Karpas-422 (cell line): Measurements from ENCODE around the gene SDK1. TPM values are rescaled to one million over a fixed set of nuclear protein-coding genes. Genes with fewer than 3 reads are reported as not detected.

ENCODE experiments used
- DNase-seq: peaks from one replicate; pipeline ENCODE4 v3.0.0-alpha.2; 2015
- H2AFZ ChIP-seq: fragments of 200-600 bp; sonication (generic); 2 replicates; pipeline ENCODE4 v1.6.1; 2014; ENCODE audit warnings: antibody characterized with exemption, low read length, mixed read lengths
- H3K27ac ChIP-seq: fragments of 200-600 bp; sonication (generic); 2 replicates; pipeline ENCODE4 v1.5.1; 2014; ENCODE audit warnings: mild to moderate bottlenecking, low read length, moderate library complexity
- H3K27me3 ChIP-seq: fragments of 200-600 bp; sonication (generic); 2 replicates; pipeline ENCODE4 v1.6.1; 2014; ENCODE audit warnings: low read length, mixed read lengths
- H3K36me3 ChIP-seq: fragments of 200-600 bp; sonication (generic); 2 replicates; pipeline ENCODE4 v1.6.1; 2014; ENCODE audit warnings: low read length, mixed read lengths; ENCODE audit not compliant: insufficient read depth
- H3K4me1 ChIP-seq: fragments of 200-600 bp; sonication (generic); 2 replicates; pipeline ENCODE4 v1.6.1; 2014; ENCODE audit warnings: mild to moderate bottlenecking, low read length, mixed read lengths
- H3K4me2 ChIP-seq: fragments of 200-600 bp; sonication (generic); 2 replicates; pipeline ENCODE4 v1.6.1; 2014; ENCODE audit warnings: low read length, low read depth, mild to moderate bottlenecking; ENCODE audit not compliant: poor library complexity, severe bottlenecking
- H3K4me3 ChIP-seq: fragments of 200-600 bp; sonication (generic); 2 replicates; pipeline ENCODE4 v1.5.1; 2014; ENCODE audit warnings: mild to moderate bottlenecking, antibody characterized with exemption, low read length, mixed read lengths
- H3K79me2 ChIP-seq: fragments of 200-600 bp; sonication (generic); 2 replicates; pipeline ENCODE4 v1.6.1; 2014; ENCODE audit warnings: mild to moderate bottlenecking, low read length, mixed read lengths
- H3K9ac ChIP-seq: fragments of 200-600 bp; sonication (generic); 2 replicates; pipeline ENCODE4 v1.6.0; 2014; ENCODE audit warnings: low read length
- H3K9me2 ChIP-seq: fragments of 200-600 bp; sonication (generic), shearing (Covaris generic); replicated peaks from 2 replicates; pipeline ENCODE4 v1.6.0; 2014; ENCODE audit warnings: mild to moderate bottlenecking, low read length, moderate library complexity; ENCODE audit not compliant: insufficient read depth
- H3K9me3 ChIP-seq: fragments of 300-700, 200-600 bp; sonication (generic); 2 replicates; pipeline ENCODE4 v1.6.1; 2014; ENCODE audit warnings: low read length, mixed read lengths
- H4K20me1 ChIP-seq: fragments of 200-600 bp; sonication (generic); 2 replicates; pipeline ENCODE4 v1.6.1; 2014; ENCODE audit warnings: mild to moderate bottlenecking, antibody characterized with exemption, low read length, low read depth; ENCODE audit not compliant: insufficient read depth
- total RNA-seq: library from RNA; depleted of rRNA; stranded (reverse); fragments of >200 nt; shearing (Covaris generic); gene quantifications from 2 replicates; pipeline ENCODE4 v1.2.3, GENCODE V29; 2014; ENCODE audit warnings: low replicate concordance

Gene SDK1
- total RNA-seq, 1 experiment from 2014 or later = not detected

DNA sequence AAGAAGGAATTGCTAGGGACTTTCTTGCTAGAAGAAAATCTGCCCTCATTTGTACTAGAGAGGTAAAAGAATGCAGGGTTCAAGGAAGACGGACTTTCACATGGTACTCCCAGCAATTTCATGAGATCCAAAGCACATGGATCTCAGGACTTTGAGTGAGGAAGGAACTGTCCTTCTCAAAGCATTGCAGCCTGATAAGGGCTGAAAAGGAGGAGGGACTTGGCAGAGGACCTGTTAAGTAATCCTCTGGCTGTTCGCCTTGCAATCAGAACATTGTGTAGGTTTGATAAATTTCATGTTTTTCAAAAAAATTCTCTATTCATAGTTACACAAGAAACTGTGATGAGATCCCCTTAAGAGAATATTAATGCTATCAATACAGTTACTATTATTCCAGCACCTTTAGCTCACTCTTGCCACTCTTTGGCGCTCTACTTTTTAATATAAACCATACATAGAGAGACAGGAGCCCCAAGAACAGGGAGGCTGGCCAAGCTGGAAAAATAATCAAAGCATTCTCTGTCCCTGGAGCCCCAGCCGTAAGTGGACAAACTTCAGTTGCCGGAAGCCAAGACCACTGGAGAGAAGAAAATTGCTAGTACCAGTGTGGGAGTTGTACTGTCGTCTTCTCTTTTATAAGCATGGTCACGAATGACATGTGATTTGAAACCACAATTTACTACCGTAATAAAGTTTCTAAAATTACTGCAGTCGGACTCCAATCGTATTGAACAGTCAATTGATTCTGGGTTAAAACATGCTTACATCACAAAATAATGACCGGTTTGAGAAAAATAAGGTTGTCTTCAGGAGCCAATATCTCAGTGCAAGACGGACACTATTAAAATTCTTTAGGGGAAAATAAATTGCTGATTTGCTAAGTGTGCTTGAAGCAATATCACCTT, 424.4 kb downstream of the SDK1 start:
- no peak overlapping the region for H3K4me2 ChIP-seq
- no peaks in the 10 kb centered on the region for H3K4me1 ChIP-seq
- no peaks in the 10 kb centered on the region; the same call in 1 of the 2 replicates for H3K9me2 ChIP-seq
- no peaks in the 10 kb centered on the region for H3K27me3 ChIP-seq
- H3K9me3 ChIP-seq = no peaks in the 10 kb centered on the region
- no peaks in the 10 kb centered on the region for H3K36me3 ChIP-seq
- no peaks in the 10 kb centered on the region for H4K20me1 ChIP-seq
- H3K27ac ChIP-seq = no peak overlapping the region
- H2AFZ ChIP-seq = no peak overlapping the region
- no peak for DNase-seq
- no peaks in the 10 kb centered on the region for H3K79me2 ChIP-seq
- no peak overlapping the region for H3K4me3 ChIP-seq
- no peak overlapping the region for H3K9ac ChIP-seq

DNA sequence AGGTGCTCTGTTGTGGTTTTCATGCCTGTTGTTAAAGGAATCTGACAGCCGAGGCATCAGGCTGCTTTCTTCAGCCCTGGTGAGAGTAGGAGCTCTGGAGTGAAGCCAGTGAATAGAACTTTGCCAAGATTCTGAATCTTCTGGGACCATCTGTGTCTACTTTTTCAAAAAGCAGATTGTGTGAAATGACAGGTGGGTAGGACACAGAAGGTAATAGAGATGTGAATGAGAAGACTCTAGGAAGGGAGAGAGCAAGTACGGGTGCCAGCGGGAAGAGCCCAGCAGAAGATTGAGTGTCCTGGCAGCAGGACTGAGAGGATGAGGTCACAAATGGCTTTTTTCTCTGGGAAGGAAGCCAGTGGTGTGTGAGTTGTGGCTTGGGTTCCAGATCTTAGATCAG, 429.2 kb downstream of the SDK1 start:
- Histone ChIP-seq H3K4me1 (no peaks in the 10 kb centered on the region), H3K9ac (no peak overlapping the region), H4K20me1 (no peaks in the 10 kb centered on the region), H3K36me3 (no peaks in the 10 kb centered on the region), H3K27me3 (no peaks in the 10 kb centered on the region), H3K79me2 (no peaks in the 10 kb centered on the region), H3K4me3 (no peak overlapping the region), H3K9me3 (0 out of 2 replicates have a peak, but pooled peaks cover 6% of the 10 kb centered on the region), H3K9me2 (no peaks in the 10 kb centered on the region), H2AFZ (no peak overlapping the region), H3K27ac (no peak overlapping the region), H3K4me2 (no peak overlapping the region)
- DNase-seq = no peak

DNA sequence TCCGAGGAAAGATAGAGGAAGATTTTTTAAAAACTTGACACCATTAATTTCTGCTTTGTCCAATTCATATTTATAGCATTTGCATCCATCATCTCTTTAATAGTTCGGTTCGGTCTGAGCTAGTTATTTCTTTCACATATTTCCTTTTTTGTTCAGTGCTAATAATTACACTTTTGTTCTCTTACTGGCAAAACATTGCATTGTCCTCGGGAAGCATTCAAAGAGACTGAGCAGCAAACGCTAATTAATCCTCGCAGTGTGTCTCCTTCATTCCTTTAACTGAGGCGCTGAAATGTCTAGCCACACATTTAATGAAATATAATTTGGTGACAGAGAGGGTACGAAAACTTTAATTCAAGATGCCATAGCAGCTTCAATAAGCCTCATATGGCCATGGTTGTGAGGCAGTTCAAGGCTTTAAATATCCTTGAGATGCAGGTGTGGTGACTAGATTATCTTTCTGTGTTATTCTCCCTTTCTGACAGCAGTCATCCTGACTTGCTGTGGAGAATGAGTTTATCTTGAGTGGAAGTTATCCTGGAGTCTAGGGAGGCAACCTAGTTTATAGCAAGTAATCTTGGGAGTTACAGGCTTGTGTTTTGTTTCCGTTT, 431.4 kb downstream of the SDK1 start:
- Histone ChIP-seq H3K4me2 (no peak overlapping the region), H4K20me1 (no peaks in the 10 kb centered on the region), H3K4me3 (no peak overlapping the region), H3K9me2 (no peaks in the 10 kb centered on the region), H3K4me1 (no peaks in the 10 kb centered on the region), H3K27me3 (no peaks in the 10 kb centered on the region), H3K9ac (no peak overlapping the region), H3K27ac (no peak overlapping the region), H3K9me3 (0 out of 2 replicates have a peak, but pooled peaks cover 6% of the 10 kb centered on the region), H2AFZ (no peak overlapping the region), H3K36me3 (no peaks in the 10 kb centered on the region), H3K79me2 (no peaks in the 10 kb centered on the region)
- no peak for DNase-seq

DNA sequence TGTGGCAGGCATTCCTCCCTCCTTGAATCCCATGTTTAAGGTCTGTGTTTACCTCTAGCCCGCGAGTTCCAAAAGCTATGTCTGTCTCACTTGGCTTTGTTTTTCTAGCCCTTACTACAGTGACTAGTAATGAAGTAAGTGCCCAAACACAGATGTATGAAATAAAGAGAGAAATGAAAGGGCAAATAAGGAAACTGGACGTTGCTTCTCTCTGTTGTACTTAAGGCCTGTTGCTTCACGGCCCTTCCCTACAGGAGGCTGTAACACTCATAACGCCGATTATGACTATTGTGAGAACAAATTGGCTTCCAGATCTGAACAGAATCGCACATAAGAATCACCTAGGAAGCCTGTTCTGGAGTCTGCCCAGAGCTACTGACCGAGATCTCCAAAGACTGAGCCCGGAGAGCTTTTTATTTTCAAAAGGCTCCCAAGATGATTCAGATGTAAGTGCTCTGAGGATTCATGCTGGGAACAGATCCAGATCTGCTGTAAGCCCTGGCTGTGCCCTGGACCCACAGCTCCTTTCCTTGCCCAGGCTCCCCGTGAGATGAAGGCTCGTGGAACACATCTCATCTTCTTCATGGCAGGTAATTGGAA, 432.6 kb downstream of the SDK1 start:
- H3K9ac ChIP-seq = no peak overlapping the region
- no peaks in the 10 kb centered on the region for H3K27me3 ChIP-seq
- H3K4me3 ChIP-seq = no peak overlapping the region

DNA sequence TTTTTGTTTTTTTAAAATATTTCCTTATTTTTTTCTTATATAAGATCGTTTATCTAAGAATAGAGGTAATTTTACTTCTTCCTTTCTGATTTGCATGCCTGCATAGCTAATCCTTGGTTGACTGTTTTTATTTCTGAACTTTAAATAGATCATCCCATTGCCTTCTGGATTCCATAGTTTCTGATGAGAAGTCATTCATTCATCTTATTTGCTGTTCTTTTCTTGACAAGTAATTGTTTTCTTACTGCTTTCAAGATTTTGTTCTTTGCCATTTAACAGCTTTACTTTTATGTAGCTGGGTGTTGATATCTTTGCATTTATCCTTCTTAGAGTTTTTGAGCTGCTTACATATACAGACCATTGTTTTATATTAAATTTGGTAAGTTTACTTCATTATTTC, 437.9 kb downstream of the SDK1 start:
- Histone ChIP-seq H2AFZ (no peak overlapping the region), H3K4me2 (no peak overlapping the region), H3K9ac (no peak overlapping the region), H3K4me1 (no peaks in the 10 kb centered on the region), H3K9me3 (0 out of 2 replicates have a peak, but pooled peaks cover 7% of the 10 kb centered on the region), H3K36me3 (no peaks in the 10 kb centered on the region), H3K27me3 (no peaks in the 10 kb centered on the region), H4K20me1 (no peaks in the 10 kb centered on the region), H3K79me2 (no peaks in the 10 kb centered on the region), H3K4me3 (no peak overlapping the region), H3K27ac (no peak overlapping the region), H3K9me2 (no peaks in the 10 kb centered on the region)
- no peak for DNase-seq

More for the DNA sequence above, 432.6 kb downstream of the SDK1 start:
- no peaks in the 10 kb centered on the region for H3K36me3 ChIP-seq
- no peak for DNase-seq
- no peak overlapping the region for H3K27ac ChIP-seq
- no peak overlapping the region for H3K4me2 ChIP-seq
- H3K79me2 ChIP-seq = no peaks in the 10 kb centered on the region
- H2AFZ ChIP-seq = no peak overlapping the region
- H4K20me1 ChIP-seq = no peaks in the 10 kb centered on the region
- 0 out of 2 replicates have a peak, but pooled peaks cover 8% of the 10 kb centered on the region for H3K9me3 ChIP-seq
- no peaks in the 10 kb centered on the region for H3K9me2 ChIP-seq
- no peaks in the 10 kb centered on the region for H3K4me1 ChIP-seq

DNA sequence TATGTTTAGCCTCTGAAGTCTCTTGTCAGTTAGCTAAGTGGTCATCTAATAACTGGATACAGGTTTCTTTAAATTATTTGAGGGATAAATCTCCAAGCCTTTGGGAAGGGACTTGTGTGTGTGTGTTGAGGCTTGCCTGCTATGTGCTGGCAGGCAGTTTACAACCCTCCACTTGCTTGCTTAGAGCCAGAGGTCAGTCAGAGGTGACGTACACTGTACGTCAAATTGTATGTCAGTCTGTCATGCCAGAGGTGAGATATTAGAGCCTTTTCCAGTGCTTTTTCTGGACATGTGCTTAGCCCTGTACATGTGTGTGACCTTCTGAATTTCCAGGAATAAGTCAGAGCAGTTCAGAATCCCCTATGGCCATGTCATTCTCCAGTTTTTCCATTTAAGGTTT, 438.9 kb downstream of the SDK1 start:
- H2AFZ ChIP-seq = no peak overlapping the region
- no peaks in the 10 kb centered on the region for H3K4me1 ChIP-seq
- no peaks in the 10 kb centered on the region for H3K36me3 ChIP-seq
- H3K27me3 ChIP-seq = no peaks in the 10 kb centered on the region
- H3K4me3 ChIP-seq = no peak overlapping the region
- 0 out of 2 replicates have a peak, but pooled peaks cover 7% of the 10 kb centered on the region for H3K9me3 ChIP-seq
- no peaks in the 10 kb centered on the region for H3K9me2 ChIP-seq
- no peaks in the 10 kb centered on the region for H3K79me2 ChIP-seq
- H4K20me1 ChIP-seq = no peaks in the 10 kb centered on the region
- H3K9ac ChIP-seq = no peak overlapping the region
- no peak overlapping the region for H3K4me2 ChIP-seq
- DNase-seq = no peak
- H3K27ac ChIP-seq = no peak overlapping the region

DNA sequence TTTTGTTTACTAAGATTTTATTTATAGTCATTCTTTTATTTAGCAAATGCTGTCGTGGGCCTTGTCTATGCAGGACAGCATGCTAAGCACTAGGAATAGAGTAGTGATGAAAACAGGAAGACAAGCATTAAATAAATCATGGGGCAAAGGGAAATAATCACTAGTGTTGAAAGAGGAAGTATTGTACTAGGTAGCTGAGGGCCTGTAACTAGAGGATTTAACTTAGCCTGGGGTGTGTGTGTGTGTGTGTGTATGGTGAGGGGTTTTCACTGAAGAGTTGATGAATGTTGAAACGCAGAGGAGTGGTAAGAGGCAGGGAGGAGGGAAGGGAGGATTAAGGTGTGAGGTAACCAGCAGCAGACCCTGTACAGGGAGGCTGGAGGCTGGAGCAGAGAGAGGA, 446.4 kb downstream of the SDK1 start:
- no peaks in the 10 kb centered on the region for H3K79me2 ChIP-seq
- no peak overlapping the region for H3K9ac ChIP-seq
- H3K4me3 ChIP-seq = no peak overlapping the region
- no peaks in the 10 kb centered on the region for H4K20me1 ChIP-seq
- H3K4me1 ChIP-seq = no peaks in the 10 kb centered on the region
- no peaks in the 10 kb centered on the region for H3K27me3 ChIP-seq
- no peaks in the 10 kb centered on the region for H3K9me3 ChIP-seq
- H2AFZ ChIP-seq = no peak overlapping the region
- no peaks in the 10 kb centered on the region for H3K36me3 ChIP-seq
- H3K27ac ChIP-seq = no peak overlapping the region
- no peak for DNase-seq
- H3K4me2 ChIP-seq = no peak overlapping the region
- H3K9me2 ChIP-seq = no peaks in the 10 kb centered on the region

DNA sequence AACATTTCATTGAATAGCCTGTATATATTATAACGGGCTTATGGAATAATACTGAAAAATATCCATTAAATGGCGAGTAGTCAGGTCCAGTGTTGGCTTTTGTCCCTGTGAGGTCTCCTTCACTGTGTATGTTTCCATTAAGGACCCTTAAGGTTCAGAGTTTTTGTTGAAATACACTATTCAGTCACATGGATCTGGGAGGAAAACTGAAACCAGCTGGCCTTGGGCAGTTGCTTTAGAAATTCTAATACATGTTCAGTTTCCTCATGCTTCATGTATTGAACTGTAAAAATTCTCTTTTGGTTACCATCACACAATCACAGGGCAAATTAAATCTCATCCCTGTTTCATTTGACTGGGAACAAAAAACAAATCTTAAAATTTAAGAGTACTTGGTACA, 447.3 kb downstream of the SDK1 start:
- Histone ChIP-seq H3K27ac (no peak overlapping the region), H3K9me3 (no peaks in the 10 kb centered on the region), H3K79me2 (no peaks in the 10 kb centered on the region), H3K9me2 (no peaks in the 10 kb centered on the region), H3K36me3 (no peaks in the 10 kb centered on the region), H3K9ac (no peak overlapping the region), H3K4me2 (no peak overlapping the region), H3K4me3 (no peak overlapping the region), H3K4me1 (no peaks in the 10 kb centered on the region), H3K27me3 (no peaks in the 10 kb centered on the region), H4K20me1 (no peaks in the 10 kb centered on the region), H2AFZ (no peak overlapping the region)
- no peak for DNase-seq
